Keratinocyte (primary cell): ENCODE results near the gene GREM2.

ENCODE experiments used
- CTCF ChIP-seq, 3 experiments: IDR thresholded peaks in 1 of 3; conservative IDR thresholded peaks in 1 of 3; optimal IDR thresholded peaks in 1 of 3; 2 replicates in 2 of 3; 3 replicates in 1 of 3; pipeline versions ENCODE3 to v1.5.1; 2011; ENCODE audit warnings: low read length in 3 of 3, mild to moderate bottlenecking in 3 of 3, moderate library complexity in 2 of 3, control low read depth in 1 of 3, inconsistent platforms in 1 of 3; ENCODE audit not compliant: insufficient read depth in 2 of 3; ENCODE audit errors: extremely low read depth in 1 of 3
- EZH2 ChIP-seq: IDR thresholded peaks from one replicate; pipeline ENCODE4 v1.6.1; 2012; ENCODE audit warnings: inconsistent platforms, mild to moderate bottlenecking, low read length, moderate library complexity

DNA sequence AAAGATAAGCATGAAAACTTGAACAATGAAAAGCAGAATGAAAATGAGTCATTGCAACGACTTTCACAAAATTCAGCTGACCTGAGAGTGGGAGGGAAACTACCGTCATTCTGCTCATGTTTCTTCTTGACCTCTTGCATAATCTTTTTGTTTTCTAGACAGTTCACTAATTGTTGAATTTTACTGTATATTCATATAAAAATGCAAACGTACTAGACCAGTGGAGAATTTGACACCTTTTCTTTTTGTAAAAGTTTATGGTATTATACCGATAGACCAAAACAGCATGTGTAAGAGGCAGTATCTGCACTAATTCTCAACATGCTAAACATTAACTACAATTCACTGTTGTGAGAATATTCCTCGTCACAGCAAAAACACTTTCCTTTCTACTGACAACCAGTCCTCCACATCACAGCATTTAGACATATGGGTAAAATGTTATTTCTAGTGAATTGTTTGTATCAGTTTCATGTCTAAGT is 137.8 kb downstream of the GREM2 start:
- TF ChIP-seq CTCF (optimal IDR thresholded peaks at IDR 0.05 in 1 of 3, IDR thresholded peaks at IDR 0.05 in 1 of 3, conservative IDR thresholded peaks at IDR 0.05 in 1 of 3; ENCODE audit: extremely low read depth in 1 of 3, insufficient read depth in 2 of 3, low read length in 3 of 3) (no peak), EZH2 (no peak)
